NK-92 treated with Interleukin-12 subunit alpha and Interleukin-12 subunit beta, amount 100 ng/mL, for 24 hours (cell line): ENCODE data around the gene CDK5RAP2.
"Not testable (repeated sequence)": the region's sequence is repeated elsewhere in the genome, so short reads cannot be mapped to it uniquely, and the experiment has no call there.

ENCODE experiments used
- DNase-seq: peaks from one replicate; lab custom pipeline; 2025; lab: John Stamatoyannopoulos, UW

The CDK5RAP2 gene

GRCh38 chr9:120580051-120580896 is at the start of gene CDK5RAP2:
TSS of gene CDK5RAP2 (minus strand) at chr9:120580167. CDS start at chr9:120579978, 189 bp downstream.
- peak; percentile 69 for DNase-seq

GRCh38 chr9:120628925-120629497 is 49.0 kb upstream of the CDK5RAP2 start:
- not testable (repeated sequence) for DNase-seq

DNA sequence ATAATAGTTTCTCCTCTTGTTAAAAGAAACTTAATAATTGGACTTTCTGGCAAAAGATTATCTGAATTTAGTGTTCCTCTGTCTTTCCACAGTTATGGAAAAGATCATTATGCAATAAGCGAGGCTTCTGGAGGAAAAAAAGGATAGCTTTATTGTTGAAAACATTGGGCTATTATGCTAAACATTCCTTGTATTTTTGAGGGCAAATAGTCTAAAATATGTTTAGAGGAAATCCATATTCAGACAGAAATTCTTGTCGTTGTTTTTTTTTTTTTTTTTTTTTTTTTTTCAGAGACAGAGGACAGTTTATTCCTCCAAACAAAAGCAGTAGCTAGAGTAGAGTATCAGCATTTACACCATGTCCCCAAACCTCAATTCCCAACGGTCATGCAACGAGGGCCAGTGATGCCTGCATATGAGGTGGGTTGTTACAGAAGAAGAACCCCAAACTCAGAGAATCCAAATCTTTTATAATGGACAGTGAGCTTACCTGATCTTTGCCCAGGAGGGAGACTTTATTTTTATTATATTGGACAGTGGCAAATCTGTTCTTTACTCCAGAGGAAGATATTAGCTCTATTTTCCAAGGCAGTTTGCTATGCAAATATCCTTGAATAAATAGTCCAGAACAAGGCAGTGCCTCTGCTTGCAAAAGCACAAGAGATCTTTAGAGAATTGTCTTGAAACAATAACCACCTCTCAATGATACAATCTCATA is 48.4 kb upstream of the CDK5RAP2 start:
- DNase-seq: no peak

- DNase-seq: no peak
Measured at GRCh38 chr9:120627073-120627472, 47.1 kb upstream of the CDK5RAP2 start.

DNA sequence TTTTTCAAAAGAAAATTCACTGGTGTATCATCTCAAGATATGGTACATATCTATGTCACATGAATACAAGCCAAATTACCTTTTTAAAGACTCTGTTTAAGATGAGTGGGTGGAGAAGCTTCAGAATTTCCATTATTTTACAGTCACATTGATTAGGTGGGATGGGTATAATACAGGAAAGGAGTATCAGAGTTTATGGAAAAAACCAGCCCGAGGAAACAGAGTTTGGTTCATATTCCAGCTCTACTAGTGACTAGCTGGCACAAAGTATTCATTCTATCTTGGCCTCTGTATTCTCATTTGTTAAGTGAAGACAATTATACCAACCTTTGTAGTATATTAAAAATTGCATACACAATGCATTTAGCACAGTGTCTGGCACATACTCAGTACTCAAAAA is 46.5 kb upstream of the CDK5RAP2 start:
- DNase-seq: no peak

DNA sequence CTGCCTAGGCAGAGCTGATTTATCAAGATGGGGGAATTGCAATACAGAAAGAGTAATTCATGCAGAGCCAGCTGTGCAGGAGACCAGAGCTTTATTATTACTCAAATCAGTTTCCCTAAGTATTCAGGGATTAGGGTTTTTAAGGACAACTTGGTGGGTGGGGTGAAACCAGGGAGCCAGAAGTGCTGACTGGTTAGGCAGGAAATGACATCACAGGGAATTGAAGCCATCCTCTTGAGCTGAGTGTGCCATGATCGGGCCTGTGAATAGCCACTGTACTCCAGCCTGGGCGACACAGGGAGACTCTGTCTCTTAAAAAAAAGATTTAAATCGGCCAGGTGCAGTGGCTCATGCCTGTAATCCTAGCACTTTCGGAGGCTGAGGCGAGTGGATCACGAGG is 45.3 kb upstream of the CDK5RAP2 start:
- DNase-seq: no peak

DNA sequence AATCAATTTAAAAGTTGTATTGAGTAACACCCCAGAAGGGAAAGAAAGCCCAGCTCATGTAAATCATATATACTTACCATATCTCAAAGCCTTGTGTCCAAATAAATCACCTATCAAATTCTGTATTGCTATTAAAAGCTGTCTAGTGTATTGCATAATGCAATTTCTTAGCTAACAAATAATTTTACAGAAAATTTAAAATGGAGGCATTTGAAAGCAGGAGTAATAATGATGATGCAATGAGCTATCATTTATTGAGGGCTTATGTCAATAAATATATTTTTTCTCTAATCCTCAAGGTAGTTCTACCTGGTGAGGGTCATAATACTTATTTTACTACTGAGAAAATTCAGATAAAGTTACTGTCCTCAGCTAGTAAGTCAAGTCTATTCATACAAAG is 42.8 kb upstream of the CDK5RAP2 start:
- no peak for DNase-seq

- DNase-seq: no peak
Measured at GRCh38 chr9:120621941-120622340, 42.0 kb upstream of the CDK5RAP2 start.

GRCh38 chr9:120619751-120620655 is 40.0 kb upstream of the CDK5RAP2 start:
- peak; percentile 1 for DNase-seq

DNA sequence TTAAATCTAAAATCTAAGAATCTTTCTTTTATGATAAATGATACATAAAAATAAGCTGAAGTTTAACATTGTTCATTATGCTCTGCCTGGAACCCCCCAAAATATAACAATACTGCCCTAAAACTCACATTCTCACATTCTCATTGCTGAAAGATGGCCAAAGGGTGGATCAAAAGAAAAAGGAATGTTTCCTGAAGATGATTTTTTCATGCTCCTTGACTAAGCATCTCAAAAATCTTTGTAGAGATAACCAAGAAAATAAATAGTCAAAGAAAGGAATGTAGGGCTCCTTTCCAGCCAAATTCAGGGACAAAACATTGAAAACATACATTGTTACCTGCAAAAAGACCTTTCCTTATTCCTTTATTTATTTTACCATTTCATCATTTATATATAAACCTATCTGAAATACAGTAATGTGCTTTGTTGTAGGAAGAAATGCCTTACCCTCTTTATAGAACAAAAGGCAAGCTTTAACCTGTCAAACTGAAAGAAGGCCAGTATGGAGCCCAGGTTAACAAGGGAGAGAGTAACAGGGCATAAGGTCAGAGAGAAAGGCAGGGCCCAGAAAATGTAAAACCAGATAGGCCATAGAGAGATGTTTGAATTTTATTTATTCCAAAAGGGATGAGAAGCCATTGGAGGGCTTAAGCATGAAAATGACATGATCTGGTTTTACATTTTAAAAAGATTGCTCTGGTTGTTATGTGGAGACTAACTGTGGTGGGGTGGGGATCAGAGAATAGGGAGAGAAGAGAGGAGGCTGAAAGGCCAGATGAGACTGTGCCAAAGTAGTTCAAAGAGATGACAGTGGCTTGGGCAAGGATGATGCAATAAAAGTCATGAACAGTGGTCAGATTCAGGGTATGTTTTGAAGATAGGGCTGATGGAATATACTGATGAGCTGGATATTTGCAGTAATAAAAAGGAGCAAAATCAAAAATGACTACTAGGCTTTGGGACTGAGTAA is 37.3 kb upstream of the CDK5RAP2 start:
- no peak for DNase-seq

GRCh38 chr9:120612218-120612617 is 32.3 kb upstream of the CDK5RAP2 start:
- DNase-seq: no peak

- DNase-seq: no peak
Measured at GRCh38 chr9:120611690-120612068, 31.7 kb upstream of the CDK5RAP2 start.

DNA sequence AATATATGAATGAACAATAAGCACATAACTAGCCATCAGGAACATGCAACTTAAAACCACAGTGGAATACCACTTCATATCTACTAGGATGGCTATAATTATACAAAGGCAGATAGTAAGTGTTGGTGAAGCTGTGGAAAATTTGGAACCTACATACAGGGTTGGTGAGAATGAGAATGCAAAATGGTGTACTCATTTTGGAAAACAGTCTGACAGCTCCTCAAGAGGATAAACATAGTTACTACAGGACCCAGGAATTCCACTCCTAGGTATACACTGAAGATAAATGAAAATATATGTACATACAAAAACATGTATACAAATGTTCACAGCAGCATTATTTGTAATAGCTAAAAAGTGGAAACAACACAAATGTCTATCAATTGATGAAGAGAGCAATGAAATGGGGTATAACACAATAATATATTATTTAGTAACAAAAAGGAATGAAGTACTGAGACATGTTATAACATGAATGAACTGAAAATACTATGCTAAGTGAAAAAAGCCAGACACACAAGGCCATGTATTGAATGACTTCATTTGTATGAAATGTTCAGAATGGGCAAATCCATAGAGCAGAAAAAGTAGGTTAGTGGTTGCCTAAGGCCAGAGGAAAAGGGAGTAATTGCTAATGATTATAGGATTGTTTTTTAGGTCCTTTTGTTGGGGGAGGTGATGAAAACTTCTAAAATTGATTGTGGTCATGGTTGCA is 31.2 kb upstream of the CDK5RAP2 start:
- no peak for DNase-seq

DNA sequence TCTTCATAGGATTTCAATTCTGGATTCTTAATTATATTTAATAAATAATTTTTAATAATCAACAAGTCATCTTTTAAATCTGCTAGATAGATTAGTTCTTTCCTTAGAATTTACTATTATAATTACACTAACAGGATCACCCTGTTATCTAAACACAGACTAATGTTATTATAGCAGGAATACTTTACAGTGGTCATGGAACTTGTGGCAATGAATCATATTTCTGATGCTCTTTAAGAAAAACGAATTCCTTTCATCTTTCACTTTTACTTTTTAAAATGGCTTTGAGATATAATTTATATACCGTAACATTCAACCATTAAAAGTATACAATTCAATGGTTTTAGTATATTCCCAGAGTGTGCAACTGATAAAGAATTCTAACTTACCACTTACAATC is 29.7 kb upstream of the CDK5RAP2 start:
- no peak for DNase-seq

GRCh38 chr9:120608421-120608820 is 28.5 kb upstream of the CDK5RAP2 start:
- DNase-seq: no peak

GRCh38 chr9:120603591-120603990 is 23.6 kb upstream of the CDK5RAP2 start:
- DNase-seq: no peak

DNA sequence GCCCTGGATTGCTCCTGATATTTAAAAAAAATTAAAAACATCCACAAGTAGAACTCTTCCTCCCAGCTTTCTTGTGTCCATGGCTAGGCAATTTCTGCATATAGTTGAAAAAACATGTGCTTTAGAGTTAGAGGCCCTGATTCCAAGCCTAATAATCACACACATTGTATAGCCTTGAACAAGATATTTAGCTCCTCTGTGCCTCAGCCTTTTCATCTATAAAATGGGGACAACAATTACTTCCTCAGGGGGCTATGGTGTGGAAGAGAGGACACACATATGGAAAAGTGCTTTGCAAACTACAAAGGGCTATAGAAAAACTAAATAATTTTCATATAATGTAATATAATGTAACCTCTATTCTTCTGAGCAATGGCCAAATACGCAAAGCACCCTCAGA is 23.0 kb upstream of the CDK5RAP2 start:
- no peak for DNase-seq

GRCh38 chr9:120593955-120594277 is 13.9 kb upstream of the CDK5RAP2 start:
- no peak for DNase-seq

DNA sequence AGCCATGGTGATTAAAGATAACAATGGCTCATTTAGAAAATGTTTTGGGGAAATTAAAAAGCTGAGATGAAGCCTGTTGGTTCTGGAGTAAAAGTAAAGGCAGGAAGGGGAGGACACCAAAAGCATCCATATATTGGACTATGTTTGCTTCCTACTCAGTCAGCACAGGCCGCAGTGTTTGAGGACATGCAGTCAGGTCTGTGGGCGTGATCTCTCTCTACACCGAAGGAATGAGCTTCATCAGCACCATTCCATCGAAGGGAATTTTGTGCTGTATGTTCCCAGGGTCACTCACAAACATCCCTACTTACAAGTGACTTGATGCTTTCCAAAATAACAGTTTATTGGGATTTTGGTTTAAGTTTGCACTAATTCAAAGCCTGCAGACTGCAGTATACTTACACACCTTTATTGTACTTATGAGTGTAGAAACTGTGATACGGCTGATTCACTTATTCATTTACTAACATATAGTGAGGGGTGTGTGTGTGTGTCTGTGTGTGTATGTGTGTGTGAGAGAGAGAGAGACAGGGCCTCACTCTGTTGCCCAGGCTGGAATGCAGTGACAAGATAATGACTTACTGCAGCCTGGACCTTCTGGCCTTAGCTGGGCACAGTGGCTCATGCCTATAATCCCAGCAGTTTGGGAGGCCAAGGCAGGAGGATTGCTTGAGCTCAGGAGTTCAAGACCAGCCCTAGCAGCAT is 13.4 kb upstream of the CDK5RAP2 start:
- DNase-seq: no peak

- DNase-seq: no peak
Measured at GRCh38 chr9:120592210-120592609, 12.2 kb upstream of the CDK5RAP2 start.
